Stimulated activated CD8-positive, alpha-beta memory T cell treated with anti-CD3 and anti-CD28 coated beads, Interleukin-12 subunit alpha, Interleukin-12 subunit beta, amount 100 ng/mL, for 4 hours (primary cell): ENCODE data around the gene RHOB.
"Not testable (repeated sequence)": the region's sequence is repeated elsewhere in the genome, so short reads cannot be mapped to it uniquely, and the experiment has no call there.

Experiments
- DNase-seq: peaks from one replicate; pipeline ENCODE4 v3.0.0-alpha.2; 2020; ENCODE audit warnings: low read depth

Gene RHOB

GRCh38 chr2:20453087-20453486, 6.2 kb downstream of the RHOB start:
- DNase-seq, result no peak

DNA sequence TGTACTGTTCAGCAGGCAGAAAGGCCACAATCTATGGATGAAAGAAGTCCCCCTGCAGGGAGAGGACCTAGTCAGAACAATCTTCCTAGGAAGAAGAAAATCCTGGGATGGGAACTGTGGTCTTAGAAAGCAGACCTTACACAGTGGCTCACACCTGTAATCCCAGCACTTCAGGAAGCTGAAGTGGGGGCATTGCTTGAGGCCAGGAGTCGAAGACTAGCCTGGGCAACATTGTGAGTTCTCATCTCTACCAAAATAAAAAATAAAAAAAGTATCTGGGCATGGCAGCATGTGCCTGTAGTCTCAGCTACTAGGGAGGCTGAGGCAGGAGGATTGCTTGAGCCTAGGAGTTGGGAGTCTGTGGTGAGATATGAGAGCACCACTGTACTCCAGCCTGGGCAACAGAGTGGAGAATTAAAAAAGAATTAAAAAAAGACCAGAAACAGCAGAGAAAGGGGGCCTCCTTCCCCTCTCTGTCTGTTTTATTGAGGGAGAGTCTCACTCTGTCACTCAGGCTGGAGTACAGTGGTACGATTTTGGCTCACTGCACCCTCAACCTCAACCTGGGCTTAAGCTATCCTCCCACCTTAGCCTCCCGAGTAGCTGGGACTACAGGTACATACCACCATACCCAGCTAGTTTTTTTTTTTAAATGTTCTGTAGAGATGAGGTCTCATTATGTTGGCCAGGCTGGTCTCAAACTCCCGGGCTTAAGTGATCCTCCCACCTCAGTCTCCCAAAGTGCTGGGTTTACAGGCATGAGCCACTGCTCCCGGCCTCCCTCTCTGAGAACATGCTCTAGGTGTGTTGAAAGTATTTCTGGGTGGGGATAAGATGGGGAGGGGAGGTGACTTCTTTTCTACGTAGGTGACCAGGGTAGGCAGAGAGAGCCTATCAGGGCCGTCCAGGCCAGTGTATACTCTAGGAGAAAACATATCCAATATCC, 7.4 kb downstream of the RHOB start:
- no peak for DNase-seq

DNA sequence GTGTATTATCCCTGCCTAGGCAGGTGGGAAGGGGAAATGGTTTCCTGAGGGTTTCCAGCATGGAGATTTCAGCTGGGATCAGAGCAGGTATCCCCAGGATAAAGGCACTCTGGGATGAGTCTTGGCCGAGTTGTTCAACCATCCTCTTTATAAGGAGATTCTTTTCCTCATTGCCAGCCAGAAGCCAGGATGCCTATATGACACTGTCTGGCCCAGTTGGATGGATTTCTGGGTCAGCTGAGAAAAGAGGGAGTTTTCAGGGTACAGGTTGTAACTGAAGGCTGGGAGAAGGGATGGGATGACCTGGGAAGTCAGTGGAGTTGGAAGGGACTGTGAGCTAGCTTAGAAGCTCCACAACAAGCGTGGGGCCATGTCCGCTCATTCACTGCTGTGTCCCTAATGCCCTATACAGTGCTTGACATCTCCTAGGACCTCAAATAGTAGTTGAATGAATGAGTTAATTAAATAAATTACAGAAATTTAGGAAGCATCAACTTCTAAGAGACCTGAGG, 8.3 kb downstream of the RHOB start:
- DNase-seq, result no peak

- DNase-seq, result no peak
Measured at GRCh38 chr2:20456116-20456571, 9.3 kb downstream of the RHOB start.

- DNase-seq, result no peak
Measured at GRCh38 chr2:20456636-20457426, 10.0 kb downstream of the RHOB start.

DNA sequence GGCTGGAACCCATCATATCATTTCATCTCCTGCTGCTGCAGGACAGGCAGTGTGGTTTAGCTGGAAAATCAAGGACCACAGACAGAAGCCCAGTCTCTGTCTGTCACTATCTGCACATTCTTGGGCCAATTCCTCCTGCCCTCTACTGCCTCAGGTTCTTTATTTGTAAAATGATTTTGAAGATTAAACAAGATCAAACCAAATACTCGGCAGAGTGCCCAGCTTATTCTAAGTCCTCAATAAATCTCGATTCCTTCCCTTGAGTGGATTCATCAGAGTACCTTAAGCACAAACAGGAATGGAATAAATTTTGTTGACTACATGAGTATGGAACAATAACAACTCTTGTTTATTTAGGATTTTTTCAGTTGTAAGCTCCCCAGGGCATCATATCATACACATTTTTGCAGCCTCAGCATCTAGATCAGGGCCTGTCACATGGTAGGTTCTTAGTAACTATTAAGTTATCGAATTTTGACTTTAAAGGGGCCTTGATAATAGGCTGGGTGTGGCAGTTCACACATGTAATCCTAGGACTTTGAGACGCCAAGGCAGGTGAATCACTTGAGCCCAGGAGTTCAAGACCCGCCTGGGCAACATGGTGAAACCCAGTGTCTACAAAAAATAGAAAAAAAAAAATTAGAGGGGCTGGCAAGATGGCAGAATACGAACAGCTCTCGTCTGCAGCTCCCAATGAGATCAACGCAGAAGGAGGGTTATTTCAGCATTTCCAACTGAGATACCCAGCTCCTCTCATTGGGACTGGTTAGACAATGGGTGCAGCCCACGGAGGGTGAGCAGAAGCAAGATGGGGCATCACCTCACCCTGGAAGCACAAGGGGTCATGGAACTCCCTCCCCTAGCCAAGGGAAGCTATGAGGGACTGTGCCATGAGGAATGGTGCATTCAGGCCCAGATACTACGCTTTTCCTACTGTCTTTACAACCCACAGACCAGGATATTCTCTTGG, 11.1 kb downstream of the RHOB start:
- no peak for DNase-seq

- not testable (repeated sequence) for DNase-seq
Measured at GRCh38 chr2:20458737-20459484, 12.0 kb downstream of the RHOB start.

GRCh38 chr2:20465716-20466394, 19.0 kb downstream of the RHOB start:
- no peak for DNase-seq

- no peak for DNase-seq
Measured at GRCh38 chr2:20467789-20468548, 21.1 kb downstream of the RHOB start.

DNA sequence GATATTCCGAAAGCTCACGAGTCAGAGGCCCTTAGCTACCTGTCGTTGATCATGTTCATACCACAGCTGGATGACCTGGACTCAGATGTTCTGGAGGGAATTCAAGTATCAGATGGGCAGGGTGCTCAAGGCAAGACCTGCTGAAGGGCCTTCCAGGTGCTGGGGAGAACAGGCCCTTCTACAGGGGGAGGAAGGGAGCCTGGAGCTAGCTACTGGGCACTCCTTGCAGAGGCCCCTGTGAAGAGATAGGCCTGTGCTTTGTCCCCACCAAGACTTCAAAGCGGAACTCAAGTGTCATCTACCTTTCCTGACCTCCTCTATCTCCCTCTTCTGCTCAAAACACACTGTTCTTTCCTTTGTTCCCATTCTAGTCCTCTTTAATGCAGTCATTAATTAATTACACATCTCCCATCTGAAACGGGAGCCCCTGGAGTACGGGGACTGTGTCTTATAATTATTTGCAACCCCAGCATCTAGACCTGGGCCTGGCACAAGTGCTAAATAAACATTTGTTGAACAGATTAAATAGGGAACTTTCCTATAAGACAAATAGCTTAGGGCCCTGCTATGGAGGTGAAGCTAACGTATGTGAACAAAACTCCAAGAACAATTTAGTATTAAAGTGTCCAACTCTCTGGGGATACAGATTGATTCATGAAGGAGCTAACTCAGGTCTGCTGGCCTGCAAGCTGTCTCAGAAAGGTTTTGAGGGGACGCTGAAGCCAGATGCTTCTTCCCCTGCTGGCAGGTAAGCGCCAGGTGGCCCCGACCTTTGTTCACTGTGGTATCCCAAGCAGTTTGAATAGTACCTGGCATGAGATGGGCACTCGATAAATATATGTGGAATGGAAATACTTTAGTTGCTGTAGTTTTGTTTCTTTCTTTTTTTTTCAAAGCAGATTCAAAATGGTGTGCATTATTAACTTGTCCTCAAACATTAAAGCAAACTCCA, 22.0 kb downstream of the RHOB start:
- DNase-seq, result no peak

- DNase-seq, result no peak
Measured at GRCh38 chr2:20469595-20469994, 22.7 kb downstream of the RHOB start.

GRCh38 chr2:20470211-20470610, 23.3 kb downstream of the RHOB start:
- no peak for DNase-seq

- DNase-seq, result no peak
Measured at GRCh38 chr2:20471148-20471547, 24.3 kb downstream of the RHOB start.

DNA sequence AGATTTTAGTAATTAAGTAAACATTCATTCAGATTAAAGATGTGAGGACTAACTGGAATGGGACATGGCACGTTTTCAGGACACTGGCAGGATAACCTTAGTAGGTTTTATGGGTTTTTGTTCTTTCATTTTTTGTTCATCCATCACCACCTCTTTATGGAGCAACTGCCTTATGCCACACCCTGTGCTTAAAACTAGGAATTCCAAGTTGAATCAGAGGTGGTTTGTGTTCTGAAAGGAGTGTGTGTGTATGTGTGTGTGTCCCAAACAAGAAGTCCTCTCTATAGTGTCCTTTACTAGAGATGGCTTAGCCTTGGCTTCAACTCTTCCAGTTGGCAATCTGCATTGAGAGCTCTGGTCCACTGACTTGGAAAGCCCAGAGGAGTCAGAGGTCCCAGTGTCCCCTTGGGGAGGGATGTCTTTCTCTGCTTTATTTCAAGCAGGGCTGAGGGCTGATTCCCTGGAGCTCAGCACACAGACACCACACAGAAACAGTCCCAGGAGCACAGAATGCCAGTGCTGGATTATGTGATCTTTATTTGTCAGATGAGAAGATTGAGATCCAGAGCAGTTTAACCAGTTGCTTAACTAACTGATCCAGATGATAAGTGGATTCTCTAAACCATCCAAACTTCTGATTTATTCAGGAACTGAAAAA, 25.2 kb downstream of the RHOB start:
- no peak for DNase-seq

- DNase-seq, result no peak
Measured at GRCh38 chr2:20472569-20472968, 25.7 kb downstream of the RHOB start.

- DNase-seq, result no peak
Measured at GRCh38 chr2:20473128-20473527, 26.3 kb downstream of the RHOB start.

GRCh38 chr2:20474757-20475566, 28.1 kb downstream of the RHOB start:
- no peak for DNase-seq
